Activated T-helper 1 cell treated with anti-CD3 and anti-CD28 coated beads, Interleukin-2, amount 50 U/mL, for 16 hours (primary cell): Measurements from ENCODE around the gene GRHL3.

Experiments
- DNase-seq, 2 donors: peaks; one replicate each; pipeline ENCODE4 v3.0.0-alpha.2; 2020; ENCODE audit warnings: low read depth in 1 of 2, low spot score in 1 of 2

GRHL3 gene

DNA sequence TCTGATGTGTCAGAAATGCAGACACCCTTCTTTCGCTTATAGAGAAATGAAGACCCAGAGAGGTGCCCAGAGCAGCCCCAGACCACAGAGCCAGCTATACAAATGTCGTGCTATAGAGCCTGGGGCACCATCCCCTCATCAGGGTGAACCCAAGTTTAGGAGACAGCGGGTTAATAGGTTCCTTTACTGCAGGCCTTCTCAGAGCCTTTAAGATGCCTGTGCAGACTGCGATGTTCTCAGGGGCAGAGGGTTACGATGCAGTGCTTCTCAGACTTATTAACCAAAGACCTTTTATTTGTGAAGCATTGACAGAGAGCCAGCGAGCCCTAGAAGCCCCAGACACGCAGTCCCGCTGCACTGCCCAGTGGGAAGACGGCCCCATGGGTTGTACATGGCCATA is 47.5 kb downstream of the GRHL3 start:
- DNase-seq, result no peak

DNA sequence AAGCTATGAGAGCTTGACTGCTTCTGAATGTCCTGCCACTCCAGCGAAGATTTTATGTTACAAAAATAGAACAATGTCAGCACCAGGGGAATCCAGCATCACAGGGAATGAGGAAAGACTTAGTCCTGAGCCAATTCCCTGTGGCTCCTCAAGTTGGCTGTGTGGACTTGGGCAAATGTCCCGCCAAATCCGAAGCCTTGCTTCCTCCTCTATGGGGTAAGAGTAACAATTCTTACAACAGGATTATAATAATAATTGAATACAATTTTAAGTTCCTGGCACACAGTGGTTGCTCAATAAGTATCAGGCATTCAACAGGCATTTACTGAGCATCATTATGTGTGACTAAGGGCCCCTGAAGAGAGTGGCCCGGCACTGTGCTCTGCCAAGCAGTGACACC is 50.0 kb downstream of the GRHL3 start:
- DNase-seq, result no peak

- DNase-seq, result no peak
Measured at GRCh38 chr1:24369801-24370200, 50.6 kb downstream of the GRHL3 start.

DNA sequence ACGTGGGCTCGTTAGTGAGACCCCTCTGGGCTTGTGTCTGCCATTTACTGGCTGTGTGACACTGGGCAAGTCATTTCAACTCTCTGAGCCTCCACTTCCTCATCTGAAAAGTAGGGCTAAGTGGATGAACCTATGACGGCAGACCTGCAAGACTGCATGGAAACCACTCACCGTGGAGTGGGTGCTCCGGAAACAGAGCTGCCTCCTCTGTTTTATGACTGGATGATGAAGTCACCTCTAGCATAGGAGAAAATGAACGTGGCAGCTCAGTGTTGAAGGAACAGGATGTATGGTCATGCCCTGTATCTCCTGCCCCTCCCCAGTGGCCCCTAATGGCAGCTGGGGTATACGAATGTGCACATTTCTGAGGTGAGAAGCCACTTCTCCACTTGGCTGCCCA is 53.9 kb downstream of the GRHL3 start:
- no peak for DNase-seq

DNA sequence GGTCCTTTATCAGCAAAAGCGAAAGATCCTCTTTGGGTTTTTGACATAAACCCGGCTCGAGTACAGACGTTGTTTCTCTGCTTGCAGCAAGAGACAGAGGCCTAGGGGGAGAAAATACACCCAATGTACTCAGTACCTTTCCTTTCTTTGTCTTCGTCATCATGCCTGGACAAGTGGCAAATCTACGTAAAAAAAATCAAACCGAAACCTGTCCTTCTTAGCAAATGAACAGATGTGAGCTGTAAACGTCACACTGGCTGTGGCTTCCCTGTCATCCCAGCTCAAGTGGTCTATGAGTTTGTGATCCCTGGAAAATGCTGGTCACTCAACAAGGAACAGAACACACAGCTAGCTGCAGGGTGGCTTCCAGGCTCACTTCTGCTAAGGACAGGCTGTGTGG is 54.6 kb downstream of the GRHL3 start:
- DNase-seq, result no peak

- no peak for DNase-seq
Measured at GRCh38 chr1:24374891-24375786, 56.0 kb downstream of the GRHL3 start.

- no peak for DNase-seq
Measured at GRCh38 chr1:24379733-24380315, 60.7 kb downstream of the GRHL3 start.

DNA sequence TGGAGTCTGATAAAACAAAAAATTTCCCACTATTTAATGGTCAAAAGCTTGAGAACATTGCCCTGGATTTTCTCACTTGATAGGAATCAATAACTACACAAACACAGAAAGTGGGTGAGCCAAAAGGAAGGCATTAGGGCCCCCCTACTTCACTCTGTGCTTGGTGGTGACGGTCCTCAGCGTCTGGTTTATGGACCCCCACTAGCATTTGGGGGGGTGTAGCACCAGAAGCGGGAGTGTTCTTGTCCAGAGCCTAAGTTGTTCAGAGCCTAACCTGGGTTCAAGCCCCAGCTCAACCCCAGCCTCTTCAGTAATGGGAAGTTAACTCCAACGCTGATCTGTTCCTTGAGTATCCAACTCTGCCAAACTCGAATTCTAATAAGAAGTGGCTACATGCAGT is 61.4 kb downstream of the GRHL3 start:
- DNase-seq, result no peak

DNA sequence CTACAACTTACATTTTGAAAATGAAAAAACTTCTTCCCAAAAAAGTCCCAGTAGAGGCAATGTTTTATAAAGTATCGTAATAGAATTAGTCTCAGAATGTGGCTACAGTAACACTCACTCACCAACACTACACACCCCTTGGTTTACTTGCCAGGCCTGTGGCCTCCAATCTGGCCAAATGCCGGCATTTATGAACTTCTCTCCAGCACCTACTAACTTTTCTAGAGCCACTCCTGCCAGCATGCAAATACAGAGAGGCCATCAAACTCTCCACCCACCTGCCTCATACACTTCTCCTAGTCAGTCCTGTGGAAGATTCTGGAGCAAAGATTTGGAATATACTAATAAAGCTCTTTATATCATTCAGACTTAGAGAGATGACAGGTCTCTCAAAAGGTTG is 62.1 kb downstream of the GRHL3 start:
- DNase-seq, result no peak

DNA sequence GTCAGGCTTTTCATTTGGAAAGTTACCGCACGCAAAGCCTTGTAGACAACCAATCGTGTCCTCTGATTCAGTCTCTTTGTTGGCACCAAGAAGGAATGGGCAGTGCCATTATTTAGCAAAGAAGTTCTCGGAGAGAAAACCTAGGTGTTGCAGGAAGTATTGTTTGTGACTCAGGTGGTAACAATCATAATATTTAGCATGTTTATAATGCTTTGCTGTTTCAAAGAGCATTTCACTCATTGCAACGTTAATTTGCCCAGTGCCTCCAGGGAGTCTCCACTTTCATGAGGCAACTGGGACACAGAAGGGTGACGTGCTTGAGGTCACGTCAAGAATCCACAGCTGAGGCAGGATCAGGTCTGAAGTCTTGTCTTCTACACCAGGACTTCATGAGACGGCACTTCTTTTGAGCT is 63.0 kb downstream of the GRHL3 start:
- DNase-seq, result no peak

DNA sequence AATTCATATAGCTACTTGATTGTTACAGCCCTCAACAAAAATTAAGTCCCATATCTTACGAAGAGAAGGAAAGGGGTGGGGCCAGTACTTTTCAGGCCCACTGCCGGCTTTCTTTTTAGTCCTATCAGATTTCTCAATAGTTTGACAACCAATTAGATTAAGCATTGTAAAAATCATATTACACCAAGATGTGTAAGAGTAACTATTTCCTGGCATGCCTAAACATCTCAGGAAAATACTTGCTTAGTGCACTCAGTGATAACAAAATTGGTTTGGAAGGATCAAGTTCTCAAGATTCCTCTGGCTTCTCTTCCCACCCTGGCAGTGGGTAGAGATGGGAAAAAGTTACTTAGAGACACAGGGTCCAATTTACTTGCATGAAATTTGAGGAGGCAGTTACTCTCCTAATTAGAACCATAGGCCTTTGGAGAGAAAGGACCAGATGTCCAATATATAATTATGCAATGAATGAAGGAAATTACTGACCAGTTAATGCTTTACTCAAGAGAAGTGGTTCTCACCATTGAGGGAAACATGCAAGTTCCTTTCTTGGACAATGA is 64.3 kb downstream of the GRHL3 start:
- no peak for DNase-seq

DNA sequence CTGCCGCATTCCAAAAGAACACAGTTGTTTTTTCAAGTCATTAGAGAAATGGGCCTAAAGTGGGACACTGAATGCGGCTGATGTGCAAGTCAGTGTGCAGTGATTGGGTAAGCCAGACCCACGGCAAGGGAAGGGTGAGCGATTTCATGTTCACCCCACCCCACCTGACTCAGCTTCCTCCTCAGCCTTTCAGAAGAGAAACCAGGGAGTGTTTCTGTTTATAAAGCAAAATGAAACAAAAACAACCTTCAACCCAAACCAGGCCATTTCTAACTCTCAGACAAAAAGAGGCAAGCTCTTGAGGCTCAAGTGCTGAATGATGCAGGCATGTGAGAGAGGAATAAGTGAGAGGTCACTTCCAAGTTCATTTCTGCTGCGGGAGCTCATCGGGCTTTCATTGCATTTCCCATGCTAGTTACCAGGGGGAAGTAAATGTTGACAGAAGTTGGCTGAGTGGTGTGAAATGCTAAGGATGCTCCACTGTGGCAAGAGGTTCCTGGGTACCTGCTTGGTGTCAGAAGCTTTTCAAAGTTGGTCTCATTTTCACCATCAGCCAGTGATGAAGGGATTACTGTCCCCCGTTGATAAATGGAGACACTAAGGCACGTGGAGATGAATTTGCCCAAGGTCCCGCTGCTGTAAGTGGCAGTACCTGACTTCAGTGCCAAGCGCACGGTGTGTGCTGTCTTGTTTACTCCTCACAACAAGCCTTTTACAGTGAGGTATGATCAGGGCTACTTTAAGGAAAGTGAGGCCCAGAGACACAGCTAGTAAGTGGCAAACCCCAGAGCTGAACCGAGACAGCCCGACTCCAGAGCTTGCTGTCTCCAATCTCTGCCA is 65.3 kb downstream of the GRHL3 start:
- DNase-seq, result peak in 1 of 2 donors; percentile 37

GRCh38 chr1:24385160-24385940 is 66.2 kb downstream of the GRHL3 start:
- DNase-seq, result no peak

- DNase-seq, result no peak
Measured at GRCh38 chr1:24386241-24386640, 67.1 kb downstream of the GRHL3 start.

- DNase-seq, result no peak
Measured at GRCh38 chr1:24386931-24387330, 67.8 kb downstream of the GRHL3 start.

DNA sequence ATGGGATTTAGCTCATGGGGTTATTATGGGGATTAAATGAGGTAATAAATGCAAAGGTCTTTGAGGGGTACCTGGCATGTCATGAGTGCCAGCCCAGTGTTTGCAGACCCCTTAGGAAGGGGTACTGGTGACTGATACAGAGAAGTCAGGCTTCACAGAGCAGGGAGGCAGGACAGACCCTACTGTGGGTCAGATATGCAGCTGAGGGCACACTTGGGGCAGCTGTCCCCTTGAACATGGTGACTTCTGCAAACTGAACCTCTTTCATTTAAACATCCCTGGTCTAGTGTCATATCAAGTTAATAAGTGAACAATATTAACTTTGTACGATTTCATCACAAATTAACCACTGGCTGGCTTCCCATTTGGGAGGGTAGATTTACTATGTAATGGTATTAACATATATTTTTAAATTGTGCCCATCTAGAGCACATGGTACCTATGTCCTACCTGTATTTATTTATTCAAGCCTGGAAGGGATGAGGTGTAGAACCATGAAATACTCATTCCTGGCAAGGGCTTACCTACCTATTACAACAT is 68.5 kb downstream of the GRHL3 start:
- no peak for DNase-seq

DNA sequence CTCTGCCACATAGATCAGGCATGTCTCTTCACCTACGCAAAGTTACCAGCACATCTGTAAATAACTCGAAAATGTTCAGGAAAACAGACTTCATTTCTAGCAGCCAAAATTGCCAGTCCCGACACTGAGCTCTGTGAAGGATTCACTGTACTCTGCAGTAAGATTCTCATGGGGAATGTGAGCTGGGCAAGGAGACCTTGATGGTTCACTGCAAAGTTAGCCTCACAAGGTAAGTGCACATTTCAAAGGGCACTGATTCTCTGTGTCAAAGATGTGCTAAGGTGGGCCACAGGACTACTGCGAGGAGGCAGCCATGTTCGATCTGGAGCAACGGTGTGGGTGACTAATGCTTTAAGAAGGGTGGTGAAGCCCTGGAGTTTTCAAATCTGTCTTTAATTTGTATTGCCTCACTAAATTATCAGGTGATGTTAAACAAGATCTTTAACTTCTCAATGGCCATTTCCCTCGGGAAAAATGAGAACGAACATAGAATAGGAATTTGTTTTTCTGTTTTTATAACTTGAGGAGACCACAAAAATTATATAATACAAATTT is 69.3 kb downstream of the GRHL3 start:
- DNase-seq, result no peak

DNA sequence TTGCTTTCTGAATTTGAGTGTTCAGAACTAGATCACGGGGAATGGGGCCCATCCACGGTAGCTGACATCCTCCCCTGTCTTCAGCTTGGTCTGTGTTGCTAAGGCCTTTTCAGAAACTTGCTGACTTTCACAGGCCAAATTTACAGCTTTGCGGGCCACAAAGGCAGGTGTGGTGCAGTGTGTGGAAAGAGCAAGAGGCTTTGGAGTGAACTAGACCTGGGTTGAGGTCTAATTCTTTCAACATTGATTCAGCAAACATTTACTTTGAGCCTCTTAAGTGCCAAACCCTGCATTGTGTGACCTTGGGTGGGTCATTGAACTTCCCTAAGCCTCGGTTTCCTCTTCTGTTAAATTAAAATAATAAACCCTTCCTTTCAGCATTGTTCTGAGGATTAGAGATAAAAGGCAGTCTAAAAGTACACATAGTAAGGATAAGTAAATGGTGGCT is 70.1 kb downstream of the GRHL3 start:
- DNase-seq, result no peak

GRCh38 chr1:24390924-24391782 is 72.0 kb downstream of the GRHL3 start:
- peak; percentile 23 to 56 for DNase-seq
